B cell (primary cell): ENCODE results near the gene NPIPB8. TPM values are rescaled to one million over a fixed set of nuclear protein-coding genes. Genes with fewer than 3 reads are reported as not detected.
"Not testable (repeated sequence)": the region's sequence is repeated elsewhere in the genome, so short reads cannot be mapped to it uniquely, and the experiment has no call there.

Source experiments
- ATAC-seq: fragments of 200-7000 bp; cut with Tn5 transposase; one replicate; pipeline ENCODE4 v1.10.0; 2021; ENCODE audit warnings: low read depth, mild to moderate bottlenecking, moderate number of reproducible peaks, moderate library complexity
- CTCF ChIA-PET: fragments of 350-600 bp; sonication (Branson Sonifier 250); formaldehyde crosslinking; loops from one replicate; lab custom pipeline; 2021; ENCODE audit warnings: antibody characterized with exemption, inconsistent platforms; lab: Charles Lee
- POLR2A ChIA-PET: fragments of 350-600 bp; sonication (Branson Sonifier 250); formaldehyde crosslinking; loops from one replicate; lab custom pipeline; 2021; ENCODE audit warnings: antibody characterized with exemption; lab: Charles Lee
- DNase-seq: peaks from one replicate; pipeline ENCODE4 v3.0.0; 2013
- H2AFZ ChIP-seq: 2 replicates; pipeline ENCODE4 v1.6.1; 2012; ENCODE audit warnings: mild to moderate bottlenecking, low read depth, low read length; ENCODE audit not compliant: insufficient read depth, poor library complexity, severe bottlenecking
- H3K27ac ChIP-seq, 2 donors: 1 replicate in 1 of 2; 2 replicates in 1 of 2; pipeline ENCODE4 v1.5.1; 2012 to 2013; ENCODE audit warnings: low read length in 2 of 2, mild to moderate bottlenecking in 2 of 2, moderate library complexity in 1 of 2
- H3K27me3 ChIP-seq, 4 experiments: fragments of 200-600 bp in 1 of 4; sonication (generic) in 1 of 4; replicated peaks in 1 of 4; 1 replicate in 2 of 4; 2 replicates in 2 of 4; pipeline versions ENCODE4 v1.6.1 to v1.7.0; 2013 to 2016; ENCODE audit warnings: low read length in 3 of 4, mild to moderate bottlenecking in 2 of 4, mixed read lengths in 1 of 4, moderate library complexity in 1 of 4; ENCODE audit not compliant: insufficient read depth in 4 of 4, control insufficient read depth in 3 of 4; ENCODE audit errors: control extremely low read depth in 1 of 4
- H3K36me3 ChIP-seq, 2 experiments: replicated peaks in 1 of 2; 1 replicate in 1 of 2; 2 replicates in 1 of 2; pipeline versions ENCODE4 v1.6.1 to v1.7.1; 2013; ENCODE audit warnings: low read length in 1 of 2; ENCODE audit not compliant: insufficient read depth in 2 of 2, control insufficient read depth in 1 of 2; ENCODE audit errors: control extremely low read depth in 1 of 2, extremely low read depth in 1 of 2
- H3K4me1 ChIP-seq, 2 donors: fragments of 200-600 bp in 1 of 2; sonication (generic) in 1 of 2; 1 replicate in 1 of 2; 2 replicates in 1 of 2; pipeline versions ENCODE4 v1.5.1 to v1.6.1; 2013 to 2017; ENCODE audit warnings: low read length in 2 of 2; ENCODE audit not compliant: control insufficient read depth in 2 of 2, insufficient read depth in 2 of 2
- H3K4me2 ChIP-seq: replicated peaks from 2 replicates; pipeline ENCODE3; 2012; ENCODE audit warnings: mild to moderate bottlenecking, low read depth, low read length; ENCODE audit not compliant: poor library complexity, severe bottlenecking
- H3K4me3 ChIP-seq, 5 experiments: fragments of 200-600 bp in 1 of 5; sonication (generic) in 1 of 5; 1 replicate in 3 of 5; 2 replicates in 2 of 5; pipeline versions ENCODE4 v1.5.1 to v1.7.0; 2011 to 2016; ENCODE audit warnings: low read length in 4 of 5, mild to moderate bottlenecking in 4 of 5, low read depth in 2 of 5, control low read depth in 1 of 5, moderate library complexity in 1 of 5; ENCODE audit not compliant: insufficient read depth in 1 of 5; ENCODE audit errors: control extremely low read depth in 1 of 5, extremely low read depth in 1 of 5
- H3K79me2 ChIP-seq: fragments of 200-600 bp; sonication (generic); one replicate; pipeline ENCODE4 v1.6.0; 2016; ENCODE audit warnings: low read length; ENCODE audit not compliant: control insufficient read depth, insufficient read depth
- H3K9ac ChIP-seq: fragments of 200-600 bp; sonication (generic); 2 replicates; pipeline ENCODE4 v1.6.1; 2017; ENCODE audit warnings: mild to moderate bottlenecking, low read length, moderate library complexity
- H3K9me3 ChIP-seq, 3 donors: one replicate each; pipeline versions ENCODE4 v1.6.1 to v1.7.1; 2013; ENCODE audit warnings: low read length in 2 of 3; ENCODE audit not compliant: control insufficient read depth in 2 of 3, insufficient read depth in 1 of 3; ENCODE audit errors: control extremely low read depth in 1 of 3
- H4K20me1 ChIP-seq: 2 replicates; pipeline ENCODE4 v1.6.0; 2012; ENCODE audit warnings: mild to moderate bottlenecking, low read length; ENCODE audit not compliant: insufficient read depth, control insufficient read depth, poor library complexity, severe bottlenecking
- H3K27ac Mint-ChIP-seq: one replicate; pipeline ENCODE4 v1.8.0; 2021; ENCODE audit warnings: mixed read lengths
- H3K27me3 Mint-ChIP-seq: one replicate; pipeline ENCODE4 v1.8.0; 2021; ENCODE audit warnings: mixed read lengths
- H3K4me1 Mint-ChIP-seq: one replicate; pipeline ENCODE4 v1.8.0; 2021; ENCODE audit warnings: mixed read lengths
- H3K4me3 Mint-ChIP-seq: one replicate; pipeline ENCODE4 v1.8.0; 2021; ENCODE audit warnings: mixed read lengths
- H3K9me3 Mint-ChIP-seq: one replicate; pipeline ENCODE4 v1.8.0; 2022; ENCODE audit warnings: mixed read lengths; ENCODE audit not compliant: insufficient read depth
- WGBS: methylation state at CpG from one replicate; pipeline ENCODE4 v1.1.5; 2013; ENCODE audit warnings: missing lambda C conversion rate; ENCODE audit not compliant: insufficient coverage; 5-methylcytosine and 5-hydroxymethylcytosine counted together
- intact Hi-C: fragments of 100-400 bp; cut with micrococcal nuclease; formaldehyde crosslinking; loops from one replicate; pipeline ENCODE4 v1.10.0; 2022
- polyA plus RNA-seq: library from polyadenylated mRNA; depleted of rRNA; stranded (reverse); fragments of >200 nt; gene quantifications from 2 replicates; pipeline ENCODE4 v1.2.3, GENCODE V29; 2012
- total RNA-seq, 2 donors: library from RNA; stranded (reverse); fragments of 120-200 nt in 1 of 2; gene quantifications; 1 replicate in 1 of 2; 2 replicates in 1 of 2; pipeline versions ENCODE4 v1.2.3 to v1.2.4, GENCODE V29; 2013 to 2022

Gene NPIPB8
- total and polyA plus RNA-seq, 2 donors (not counting 1 experiment from before 2014, with no cell fraction given), result 0.04 to 1.1 TPM

DNA sequence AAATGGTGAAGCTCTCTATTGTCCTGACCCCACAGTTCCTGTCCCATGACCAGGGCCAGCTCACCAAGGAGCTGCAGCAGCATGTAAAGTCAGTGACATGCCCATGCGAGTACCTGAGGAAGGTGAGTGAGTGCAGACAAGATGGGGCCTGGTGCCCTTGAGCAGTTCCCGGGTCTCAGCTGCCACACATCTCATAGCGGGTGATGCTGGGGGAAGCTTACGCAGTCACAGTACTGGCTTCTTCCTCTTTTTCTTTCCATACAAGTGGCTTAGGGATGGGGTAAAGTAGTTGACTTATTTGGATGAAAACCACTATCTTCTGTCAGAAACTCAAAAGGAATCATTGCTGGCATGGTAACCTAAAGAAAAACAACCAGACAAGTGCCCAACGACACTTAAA, 494 bp downstream of the NPIPB8 start:
- H3K4me1 ChIP-seq, intact Hi-C loops, H3K4me3 ChIP-seq, H3K4me1 Mint-ChIP-seq, H3K9me3 Mint-ChIP-seq, DNase-seq, H3K4me2 ChIP-seq, H3K9ac ChIP-seq, H3K27me3 ChIP-seq, CTCF ChIA-PET, H3K27me3 Mint-ChIP-seq, H3K9me3 ChIP-seq, POLR2A ChIA-PET, ATAC-seq, H3K4me3 Mint-ChIP-seq, H4K20me1 ChIP-seq, H3K27ac Mint-ChIP-seq, H3K36me3 ChIP-seq, H2AFZ ChIP-seq, H3K27ac ChIP-seq, H3K79me2 ChIP-seq: not testable (repeated sequence)
- WGBS, result no CpG with 5 or more reads among the region's 5 CpGs

DNA sequence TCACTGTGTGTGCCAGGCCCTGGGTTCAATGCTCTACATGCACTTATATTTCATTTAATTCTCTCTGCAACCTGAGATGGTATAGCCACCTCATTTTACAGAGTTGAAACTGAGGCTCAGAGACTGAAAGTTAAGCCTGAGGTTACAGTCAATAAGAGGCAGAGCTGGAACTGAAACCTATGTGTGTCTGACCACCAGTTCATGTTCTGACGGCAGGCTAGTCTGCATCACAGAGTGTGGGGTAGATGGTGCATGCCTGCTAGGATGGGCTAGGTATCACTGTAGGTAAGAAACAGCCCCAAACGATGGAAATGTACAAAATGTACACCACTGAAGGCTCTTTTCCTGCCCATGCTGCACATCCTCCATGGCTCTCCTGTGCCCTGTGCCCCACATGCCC, 2.1 kb downstream of the NPIPB8 start:
- H3K4me2 ChIP-seq, H3K4me3 Mint-ChIP-seq, H3K27me3 Mint-ChIP-seq, CTCF ChIA-PET, H3K9ac ChIP-seq, H3K27ac ChIP-seq, H3K36me3 ChIP-seq, H3K4me1 Mint-ChIP-seq, POLR2A ChIA-PET, H3K27ac Mint-ChIP-seq, ATAC-seq, H4K20me1 ChIP-seq, H3K79me2 ChIP-seq, H3K4me1 ChIP-seq, H3K9me3 Mint-ChIP-seq, H2AFZ ChIP-seq, H3K9me3 ChIP-seq, DNase-seq, intact Hi-C loops, H3K4me3 ChIP-seq, H3K27me3 ChIP-seq: not testable (repeated sequence)
- no CpG with 5 or more reads among the region's 2 CpGs for WGBS

DNA sequence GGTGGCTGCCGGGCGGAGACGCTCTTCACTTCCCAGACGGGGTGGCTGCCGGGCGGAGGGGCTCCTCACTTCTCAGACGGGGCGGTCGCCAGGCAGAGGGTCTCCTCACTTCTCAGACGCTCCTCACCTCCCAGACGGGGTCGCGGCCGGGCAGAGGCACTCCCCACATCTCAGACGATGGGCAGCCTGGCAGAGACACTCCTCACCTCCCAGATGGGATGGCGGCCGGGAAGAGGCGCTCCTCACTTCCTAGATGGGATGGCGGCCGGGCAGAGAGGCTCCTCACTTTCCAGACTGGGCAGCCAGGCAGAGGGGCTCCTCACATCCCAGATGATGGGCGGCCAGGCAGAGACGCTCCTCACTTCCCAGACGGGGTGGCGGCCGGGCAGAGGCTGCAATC, 28.4 kb downstream of the NPIPB8 start:
- H3K4me1 Mint-ChIP-seq, DNase-seq, CTCF ChIA-PET, H3K27me3 Mint-ChIP-seq, intact Hi-C loops, H3K4me2 ChIP-seq, H3K4me1 ChIP-seq, POLR2A ChIA-PET, H3K27ac Mint-ChIP-seq, H3K27me3 ChIP-seq, ATAC-seq, H3K9me3 Mint-ChIP-seq, H2AFZ ChIP-seq, H3K79me2 ChIP-seq, H3K9me3 ChIP-seq, H3K27ac ChIP-seq, H3K4me3 Mint-ChIP-seq, H3K4me3 ChIP-seq, H3K36me3 ChIP-seq, H4K20me1 ChIP-seq, H3K9ac ChIP-seq: not testable (repeated sequence)
- no CpG with 5 or more reads among the region's 25 CpGs for WGBS

DNA sequence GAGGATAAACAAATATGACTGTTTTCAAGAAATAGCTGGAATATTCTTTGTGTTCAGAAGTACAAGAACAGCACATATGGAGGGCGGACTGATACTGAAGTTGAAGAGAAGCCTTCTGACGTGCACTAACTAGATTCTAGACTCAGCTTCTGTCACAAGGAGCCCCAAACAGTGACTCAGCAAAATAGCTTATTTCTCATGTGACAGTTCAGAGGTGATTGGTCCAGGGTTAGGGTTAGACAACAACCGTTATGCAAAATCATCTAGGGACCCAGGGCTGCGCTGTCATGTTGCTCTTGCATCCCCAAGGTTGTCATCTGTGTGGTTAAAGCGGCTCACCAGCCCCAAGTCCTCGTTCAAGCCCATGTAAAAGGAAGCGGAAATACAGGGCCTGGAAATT, 29.6 kb downstream of the NPIPB8 start:
- ATAC-seq, result not testable (repeated sequence)
- no CpG with 5 or more reads among the region's 7 CpGs for WGBS

More for the DNA sequence above, 29.6 kb downstream of the NPIPB8 start:
- H3K36me3 ChIP-seq, H3K4me2 ChIP-seq, CTCF ChIA-PET, H3K9me3 ChIP-seq, H3K4me3 Mint-ChIP-seq, H3K9ac ChIP-seq, H3K79me2 ChIP-seq, H4K20me1 ChIP-seq, H3K9me3 Mint-ChIP-seq, H2AFZ ChIP-seq, H3K27ac Mint-ChIP-seq, H3K4me1 Mint-ChIP-seq, POLR2A ChIA-PET, intact Hi-C loops, H3K4me3 ChIP-seq, H3K4me1 ChIP-seq, H3K27me3 ChIP-seq, H3K27ac ChIP-seq, H3K27me3 Mint-ChIP-seq, DNase-seq: not testable (repeated sequence)
